HepG2 (cell line): Measurements from ENCODE around the gene PPP3R1. TPM values are rescaled to one million over a fixed set of nuclear protein-coding genes. Genes with fewer than 3 reads are reported as not detected.
A peak's percentile ranks its signal among the peaks of the same experiment; 100 is the strongest.

Experiments used
- ATAC-seq: fragments of 200-7000 bp; cut with Tn5 transposase; 3 replicates; pipeline ENCODE4 v1.9.1; 2020; ENCODE audit warnings: mild to moderate bottlenecking, moderate library complexity
- BruUV-seq: library from RNA; stranded (reverse); fragments of 400-500 nt; replicated peaks from 2 replicates; lab custom pipeline; 2021; lab: Mats Ljungman, UMichigan
- CTCF ChIA-PET: fragments of 300-600 bp; formaldehyde crosslinking; extraction: SDS; loops from one replicate; lab custom pipeline; 2021; ENCODE audit warnings: low total read pairs, inconsistent platforms, low intra/inter-chr PET ratio; lab: Yijun Ruan, JAX
- POLR2A ChIA-PET: fragments of 350-600 bp; sonication (Branson Sonifier 250); formaldehyde crosslinking; loops from one replicate; lab custom pipeline; 2020; ENCODE audit warnings: antibody characterized with exemption, inconsistent platforms; lab: Yijun Ruan, JAX
- DNase-seq: peaks from one replicate; pipeline ENCODE4 v3.0.0-alpha.2; 2015; ENCODE audit warnings: low spot score
- FAIRE-seq: peaks from 3 replicates; lab custom pipeline; 2011; peaks lifted over from hg19 to GRCh38; lab: Jason Lieb, UNC
- H2AFZ ChIP-seq: one replicate; pipeline ENCODE4 v1.6.1; 2011; ENCODE audit warnings: low read length, inconsistent platforms
- H3K27ac ChIP-seq: fragments of 300-600 bp; 3 replicates; pipeline ENCODE4 v1.8.0; 2011; ENCODE audit warnings: mixed run types, mild to moderate bottlenecking, mixed read lengths, low read length, inconsistent platforms; ENCODE audit not compliant: insufficient read depth; ENCODE audit errors: extremely low read length
- H3K27me3 ChIP-seq, 2 experiments: fragments of 200-600 bp in 1 of 2; 2 replicates in 1 of 2; 3 replicates in 1 of 2; pipeline versions ENCODE4 v1.6.0 to v1.8.0; 2011; ENCODE audit warnings: low read length in 2 of 2, mild to moderate bottlenecking in 2 of 2, moderate library complexity in 2 of 2, inconsistent platforms in 1 of 2; ENCODE audit not compliant: insufficient read depth in 2 of 2, control insufficient read depth in 1 of 2
- H3K36me3 ChIP-seq, 2 experiments: fragments of 200-600 bp in 1 of 2; replicated peaks in 1 of 2; 2 replicates in 1 of 2; 3 replicates in 1 of 2; pipeline versions ENCODE4 v1.5.1 to v1.8.0; 2011; ENCODE audit warnings: low read length in 2 of 2, inconsistent platforms in 1 of 2; ENCODE audit not compliant: insufficient read depth in 2 of 2, control insufficient read depth in 1 of 2
- H3K4me1 ChIP-seq: 2 replicates; pipeline ENCODE4 v1.5.1; 2012; ENCODE audit warnings: low read length, inconsistent platforms; ENCODE audit not compliant: insufficient read depth
- H3K4me2 ChIP-seq: 2 replicates; pipeline ENCODE4 v1.6.0; 2011; ENCODE audit warnings: low read depth, low read length, inconsistent platforms
- H3K4me3 ChIP-seq, 3 experiments: fragments of 200-600 bp in 1 of 3; sonication (generic), shearing (Covaris generic) in 1 of 3; replicated peaks in 1 of 3; 2 replicates each; pipeline ENCODE4 v1.5.1; 2011 to 2016; ENCODE audit warnings: low read length in 3 of 3, inconsistent platforms in 2 of 3, low read depth in 2 of 3, mild to moderate bottlenecking in 2 of 3, control low read depth in 1 of 3, mixed read lengths in 1 of 3; ENCODE audit not compliant: insufficient read depth in 1 of 3
- H3K79me2 ChIP-seq: one replicate; pipeline ENCODE4 v1.6.1; 2011; ENCODE audit warnings: low read length, inconsistent platforms; ENCODE audit not compliant: insufficient read depth
- H3K9ac ChIP-seq: 2 replicates; pipeline ENCODE4 v1.6.0; 2011; ENCODE audit warnings: mild to moderate bottlenecking, low read depth, low read length, inconsistent platforms; ENCODE audit not compliant: insufficient read depth
- H3K9me3 ChIP-seq: 2 replicates; pipeline ENCODE4 v1.5.1; 2012; ENCODE audit warnings: mild to moderate bottlenecking, low read length
- H4K20me1 ChIP-seq: 2 replicates; pipeline ENCODE4 v1.6.0; 2011; ENCODE audit warnings: inconsistent platforms, mild to moderate bottlenecking, low read length, moderate library complexity; ENCODE audit not compliant: insufficient read depth
- ATAD3A ChIP-seq: sonication (generic); formaldehyde crosslinking; IDR thresholded peaks from 2 replicates; pipeline ENCODE4 v1.4.0; 2020; ENCODE audit warnings: missing genetic modification reagents
- EHMT2 ChIP-seq: fragments of 200-600 bp; sonication (generic); IDR thresholded peaks from 2 replicates; pipeline ENCODE4 v1.7.0; 2017; ENCODE audit warnings: antibody characterized with exemption, low read depth, low read length, borderline replicate concordance
- FOXK1 ChIP-seq: sonication (generic); formaldehyde crosslinking; IDR thresholded peaks from 2 replicates; pipeline ENCODE4 v1.4.0; 2020; ENCODE audit warnings: low read depth, missing genetic modification reagents, borderline replicate concordance
- MED1 ChIP-seq: sonication (generic); formaldehyde crosslinking; IDR thresholded peaks from 2 replicates; pipeline ENCODE4 v1.4.0; 2020; ENCODE audit warnings: missing genetic modification reagents
- NFKB2 ChIP-seq: sonication (generic); formaldehyde crosslinking; IDR thresholded peaks from 2 replicates; pipeline ENCODE4 v1.4.0; 2020; ENCODE audit warnings: missing genetic modification reagents, borderline replicate concordance
- RBM22 ChIP-seq: fragments of 200-400 bp; formaldehyde crosslinking; optimal IDR thresholded peaks from 2 replicates; pipeline ENCODE3; 2017; ENCODE audit warnings: mild to moderate bottlenecking, low read length, moderate library complexity
- RCOR2 ChIP-seq: IDR thresholded peaks from 2 replicates; pipeline ENCODE4 v1.6.1; 2016; ENCODE audit warnings: missing biosample characterization, missing genetic modification reagents
- SMAD1 ChIP-seq: sonication (generic); formaldehyde crosslinking; IDR thresholded peaks from 2 replicates; pipeline ENCODE4 v1.4.0; 2020; ENCODE audit warnings: missing genetic modification reagents, low read depth, mild to moderate bottlenecking, borderline replicate concordance
- SMAD9 ChIP-seq: sonication (generic); formaldehyde crosslinking; IDR thresholded peaks from 2 replicates; pipeline ENCODE4 v1.5.1; 2020; ENCODE audit warnings: mild to moderate bottlenecking, missing genetic modification reagents
- WGBS: methylation state at CpG from one replicate; pipeline ENCODE4 v1.1.6; 2017; ENCODE audit warnings: low lambda C conversion rate; 5-methylcytosine and 5-hydroxymethylcytosine counted together
- in situ Hi-C: cut with HindIII; loops from 2 replicates; pipeline ENCODE4 v1.10.0; 2017; ENCODE audit warnings: low pct_unique_long_range_greater_than_20kb; ENCODE audit not compliant: extremely low pct_ligation_motif_present
- intact Hi-C: fragments of 100-400 bp; cut with micrococcal nuclease; formaldehyde crosslinking; loops from one replicate; pipeline ENCODE4 v1.10.0; 2022; ENCODE audit not compliant: unreplicated experiment
- polyA plus RNA-seq, 8 experiments: library from polyadenylated mRNA; depleted of rRNA in 3 of 8; stranded (reverse) in 7 of 8; unstranded in 1 of 8; fragments of >200 nt; fragmentation: Illumina TruSeq in 4 of 8; extraction: Trizol in 4 of 8; gene quantifications; 2 replicates each; pipeline versions ENCODE4 v1.2.1 to v1.2.3, GENCODE V29; 2011 to 2016; ENCODE audit warnings: low read depth in 4 of 8, missing spikeins in 1 of 8, mixed read lengths in 1 of 8; ENCODE audit not compliant: insufficient read depth in 1 of 8
- total RNA-seq, 5 experiments: library from RNA; depleted of rRNA; stranded (reverse); fragments of >200 nt; fragmentation: Illumina TruSeq; extraction: Trizol; gene quantifications; 2 replicates each; pipeline ENCODE4 v1.2.3, GENCODE V29; 2016; ENCODE audit warnings: low read depth in 1 of 5

Gene PPP3R1
- total and polyA plus RNA-seq, 2 of the 13 experiments (the other 11 are each of a cell fraction or from before 2014, with no cell fraction given): 11.6 to 25.7 TPM

- peaks cover 5% of the 10 kb centered on the region for H3K79me2 ChIP-seq
- FAIRE-seq: no peak
- 99% methylated on average over 8 of the region's 8 CpGs for WGBS
- ChIA-PET CTCF (no interaction called here), POLR2A (no interaction called here)
- TF ChIP-seq RBM22: peak; percentile 11
- TF ChIP-seq RCOR2 (CRISPR knock-in tag): no peak
- no peak overlapping the region for H3K27ac ChIP-seq
- no peak overlapping the region for H3K4me2 ChIP-seq
- peaks cover 13 to 56% of the 10 kb centered on the region in 2 experiments for H3K36me3 ChIP-seq
- in situ Hi-C loops (no loop called here), intact Hi-C loops (no loop called here)
- H4K20me1 ChIP-seq: no peaks in the 10 kb centered on the region
- no TSS peak for BruUV-seq
- no peak overlapping the region for H3K9ac ChIP-seq
- DNase-seq: no peak
- no peak overlapping the region for H3K4me3 ChIP-seq
- H3K9me3 ChIP-seq: no peaks in the 10 kb centered on the region
- peaks cover 11% of the 10 kb centered on the region for H3K4me1 ChIP-seq
- ATAC-seq: no peak
- H2AFZ ChIP-seq: no peak overlapping the region
- H3K27me3 ChIP-seq: no peaks in the 10 kb centered on the region
Measured at GRCh38 chr2:68172990-68173700, 79.2 kb downstream of the PPP3R1 start.

DNA sequence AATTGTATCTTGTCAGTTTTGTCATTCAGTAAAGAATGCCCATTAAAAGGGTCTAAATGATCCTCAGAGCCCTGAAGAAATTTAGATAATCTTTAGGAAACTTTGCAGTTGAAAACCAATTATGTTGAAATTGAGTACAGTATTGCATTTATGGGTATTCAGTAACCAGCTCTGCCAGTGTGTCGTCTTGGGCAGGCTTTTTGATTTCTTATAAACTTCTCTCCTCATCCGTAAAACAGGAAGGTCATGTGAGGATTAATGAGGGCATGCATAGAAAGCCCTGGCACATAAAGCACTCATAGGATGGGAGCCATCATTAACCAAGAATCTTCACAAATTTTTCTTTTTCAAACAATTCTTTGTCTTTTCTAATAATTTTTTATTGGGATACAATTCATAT is 79.8 kb downstream of the PPP3R1 start:
- H3K9ac ChIP-seq: no peak overlapping the region
- no peaks in the 10 kb centered on the region for H3K27me3 ChIP-seq
- H2AFZ ChIP-seq: no peak overlapping the region
- in situ Hi-C loops: no loop called here
- BruUV-seq: no TSS peak
- no peak for DNase-seq
- H3K4me1 ChIP-seq: peaks cover 11% of the 10 kb centered on the region
- WGBS: 96% methylated on average over 2 of the region's 2 CpGs
- H3K4me3 ChIP-seq: no peak overlapping the region
- H4K20me1 ChIP-seq: no peaks in the 10 kb centered on the region
- CTCF ChIA-PET: no interaction called here
- ATAC-seq: no peak
- TF ChIP-seq SMAD1 (CRISPR knock-in tag): no peak
- TF ChIP-seq MED1 (CRISPR knock-in tag): no peak
- TF ChIP-seq NFKB2 (CRISPR knock-in tag): no peak
- TF ChIP-seq FOXK1 (CRISPR knock-in tag): no peak
- no peak for TF ChIP-seq EHMT2
- TF ChIP-seq ATAD3A (CRISPR knock-in tag): no peak
- TF ChIP-seq SMAD9 (CRISPR knock-in tag): no peak
- TF ChIP-seq, all 625 proteins: peak for 0
- POLR2A ChIA-PET: no interaction called here
- intact Hi-C loops: no loop called here
- no peaks in the 10 kb centered on the region for H3K9me3 ChIP-seq
- peaks cover 5% of the 10 kb centered on the region for H3K79me2 ChIP-seq
- H3K27ac ChIP-seq: no peak overlapping the region
- FAIRE-seq: no peak
- peaks cover 13 to 53% of the 10 kb centered on the region in 2 experiments for H3K36me3 ChIP-seq
- no peak overlapping the region for H3K4me2 ChIP-seq
